CD4-positive, alpha-beta T cell treated with Interleukin-2 at 100 ng/mL for 4 hours (primary cell): ENCODE measurements around the gene PEX12.
A peak's percentile ranks its signal among the peaks of the same experiment; 100 is the strongest.
"Not testable (repeated sequence)": the region's sequence is repeated elsewhere in the genome, so short reads cannot be mapped to it uniquely, and the experiment has no call there.

Experiments used
- DNase-seq: peaks from one replicate; pipeline ENCODE4 v3.0.0-alpha.2; 2020; ENCODE audit warnings: low spot score

The PEX12 gene

GRCh38 chr17:35577830-35578196, 558 bp downstream of the PEX12 start:
- DNase-seq, result peak; percentile 13

GRCh38 chr17:35575759-35576158, 2.6 kb downstream of the PEX12 start:
- DNase-seq, result no peak

GRCh38 chr17:35569405-35569804, 9.0 kb downstream of the PEX12 start:
- DNase-seq, result no peak

- peak; percentile 41 for DNase-seq
These were observed 9.8 kb downstream of the PEX12 start for GRCh38 chr17:35568561-35568960.

GRCh38 chr17:35566968-35567367, 11.4 kb downstream of the PEX12 start:
- DNase-seq, result no peak

- not testable (repeated sequence) for DNase-seq
These were observed 15.2 kb downstream of the PEX12 start for GRCh38 chr17:35563181-35563580.

- DNase-seq, result no peak
These were observed 17.7 kb downstream of the PEX12 start, which contains the start of gene SLFN14 for GRCh38 chr17:35560703-35561102. Gene SLFN14 (minus strand): TSS chr17:35560819. CDS start chr17:35558062, 2,757 bp downstream.

- DNase-seq, result no peak
These were observed 18.7 kb downstream of the PEX12 start for GRCh38 chr17:35559495-35560210.

- DNase-seq, result no peak
These were observed 21.0 kb downstream of the PEX12 start for GRCh38 chr17:35557353-35557752.

GRCh38 chr17:35555691-35556090, 22.7 kb downstream of the PEX12 start:
- DNase-seq, result no peak

- no peak for DNase-seq
These were observed 23.7 kb downstream of the PEX12 start for GRCh38 chr17:35554668-35555067.

GRCh38 chr17:35553310-35553709, 25.1 kb downstream of the PEX12 start:
- DNase-seq, result no peak

GRCh38 chr17:35548978-35549377, 29.4 kb downstream of the PEX12 start:
- DNase-seq, result no peak

GRCh38 chr17:35548208-35548810, 30.1 kb downstream of the PEX12 start:
- no peak for DNase-seq

- no peak for DNase-seq
These were observed 31.9 kb downstream of the PEX12 start for GRCh38 chr17:35546487-35546886.

GRCh38 chr17:35545150-35545549, 33.2 kb downstream of the PEX12 start:
- DNase-seq, result no peak

GRCh38 chr17:35543856-35544255, 34.5 kb downstream of the PEX12 start:
- DNase-seq, result no peak

GRCh38 chr17:35542990-35543389, 35.4 kb downstream of the PEX12 start:
- DNase-seq, result no peak

- no peak for DNase-seq
These were observed 36.9 kb downstream of the PEX12 start for GRCh38 chr17:35541434-35541833.

- peak; percentile 60 for DNase-seq
These were observed 37.6 kb downstream of the PEX12 start for GRCh38 chr17:35540589-35541404.

GRCh38 chr17:35539659-35540026, 38.7 kb downstream of the PEX12 start:
- DNase-seq, result no peak

- DNase-seq, result peak; percentile 91
These were observed 40.7 kb downstream of the PEX12 start, which contains the start of gene SLFN12L for GRCh38 chr17:35537601-35538141. Gene SLFN12L (minus strand): TSS chr17:35537678. CDS start chr17:35522364, 15,314 bp downstream.
